ENCODE results near the gene FGF22. TPM values are rescaled to one million over a fixed set of nuclear protein-coding genes. Genes with fewer than 3 reads are reported as not detected.

FGF22 gene
- total and polyA plus RNA-seq, 2 of the 13 experiments (the other 11 are each of a cell fraction or from before 2014, with no cell fraction given) = 0.24 TPM; not detected in 1

DNA sequence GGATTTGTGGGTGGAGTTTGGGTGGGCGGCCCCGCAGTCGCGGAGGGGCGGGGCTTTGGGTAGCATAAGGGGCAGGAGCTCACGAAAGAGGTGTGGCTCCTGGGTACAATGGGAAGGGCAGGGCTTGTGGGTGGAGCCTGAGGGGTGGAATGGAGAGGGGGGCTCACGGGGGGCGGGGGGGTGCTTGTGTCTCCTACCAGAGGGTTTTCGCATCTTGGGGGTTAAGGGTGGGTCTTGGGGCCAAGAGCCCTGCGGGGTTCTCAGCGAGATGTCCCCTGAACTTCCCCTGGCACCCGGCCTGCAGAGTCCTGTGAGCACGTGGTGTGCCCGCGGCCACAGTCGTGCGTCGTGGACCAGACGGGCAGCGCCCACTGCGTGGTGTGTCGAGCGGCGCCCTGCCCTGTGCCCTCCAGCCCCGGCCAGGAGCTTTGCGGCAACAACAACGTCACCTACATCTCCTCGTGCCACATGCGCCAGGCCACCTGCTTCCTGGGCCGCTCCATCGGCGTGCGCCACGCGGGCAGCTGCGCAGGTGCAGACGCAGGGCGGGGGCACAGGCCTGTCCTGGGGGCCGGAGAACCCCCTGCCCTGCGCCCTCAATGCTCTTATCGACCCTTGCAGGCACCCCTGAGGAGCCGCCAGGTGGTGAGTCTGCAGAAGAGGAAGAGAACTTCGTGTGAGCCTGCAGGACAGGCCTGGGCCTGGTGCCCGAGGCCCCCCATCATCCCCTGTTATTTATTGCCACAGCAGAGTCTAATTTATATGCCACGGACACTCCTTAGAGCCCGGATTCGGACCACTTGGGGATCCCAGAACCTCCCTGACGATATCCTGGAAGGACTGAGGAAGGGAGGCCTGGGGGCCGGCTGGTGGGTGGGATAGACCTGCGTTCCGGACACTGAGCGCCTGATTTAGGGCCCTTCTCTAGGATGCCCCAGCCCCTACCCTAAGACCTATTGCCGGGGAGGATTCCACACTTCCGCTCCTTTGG is 41.6 kb downstream of the FGF22 start (continued):
- TF ChIP-seq ETV5 (CRISPR knock-in tag; IDR thresholded peaks at IDR 0.05; ENCODE audit: borderline replicate concordance) (no peak), RERE (CRISPR knock-in tag; IDR thresholded peaks at IDR 0.05; ENCODE audit: low read depth) (no peak), BRCA1 (CRISPR knock-in tag; IDR thresholded peaks at IDR 0.05) (no peak), SIN3B (IDR thresholded peaks at IDR 0.05; ENCODE audit: low read length) (no peak), ZNF746 (CRISPR knock-in tag; IDR thresholded peaks at IDR 0.05) (no peak), ZNF574 (CRISPR knock-in tag; IDR thresholded peaks at IDR 0.05) (no peak), ZNF543 (CRISPR knock-in tag; IDR thresholded peaks at IDR 0.05) (no peak), ZNF20 (CRISPR knock-in tag; IDR thresholded peaks at IDR 0.05) (no peak), FOXJ3 (CRISPR knock-in tag; IDR thresholded peaks at IDR 0.05; ENCODE audit: borderline replicate concordance) (no peak), E2F5 (CRISPR knock-in tag; conservative IDR thresholded peaks at IDR 0.05) (no peak), HNRNPL (IDR thresholded peaks at IDR 0.05; ENCODE audit: low read depth, low read length) (0 out of 2 replicates have a peak, but pooled peaks have one; percentile 20), CBX1 (IDR thresholded peaks at IDR 0.05; ENCODE audit: low read depth) (no peak), ZBTB43 (CRISPR knock-in tag; conservative IDR thresholded peaks at IDR 0.05) (no peak), ZFP36L2 (CRISPR knock-in tag; IDR thresholded peaks at IDR 0.05) (no peak)
- TF ChIP-seq, protein P1, sequence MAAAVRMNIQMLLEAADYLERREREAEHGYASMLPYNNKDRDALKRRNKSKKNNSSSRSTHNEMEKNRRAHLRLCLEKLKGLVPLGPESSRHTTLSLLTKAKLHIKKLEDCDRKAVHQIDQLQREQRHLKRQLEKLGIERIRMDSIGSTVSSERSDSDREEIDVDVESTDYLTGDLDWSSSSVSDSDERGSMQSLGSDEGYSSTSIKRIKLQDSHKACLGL (CRISPR knock-in tag; IDR thresholded peaks at IDR 0.05) = 0 out of 2 replicates have a peak, but pooled peaks have one; percentile 58
- TF ChIP-seq, protein P2, sequence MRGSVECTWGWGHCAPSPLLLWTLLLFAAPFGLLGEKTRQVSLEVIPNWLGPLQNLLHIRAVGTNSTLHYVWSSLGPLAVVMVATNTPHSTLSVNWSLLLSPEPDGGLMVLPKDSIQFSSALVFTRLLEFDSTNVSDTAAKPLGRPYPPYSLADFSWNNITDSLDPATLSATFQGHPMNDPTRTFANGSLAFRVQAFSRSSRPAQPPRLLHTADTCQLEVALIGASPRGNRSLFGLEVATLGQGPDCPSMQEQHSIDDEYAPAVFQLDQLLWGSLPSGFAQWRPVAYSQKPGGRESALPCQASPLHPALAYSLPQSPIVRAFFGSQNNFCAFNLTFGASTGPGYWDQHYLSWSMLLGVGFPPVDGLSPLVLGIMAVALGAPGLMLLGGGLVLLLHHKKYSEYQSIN (CRISPR knock-in tag; IDR thresholded peaks at IDR 0.05; ENCODE audit: borderline replicate concordance) = no peak
